Caco-2 (cell line): ENCODE measurements around the gene CEP131. TPM values are rescaled to one million over a fixed set of nuclear protein-coding genes. Genes with fewer than 3 reads are reported as not detected.

Experiments
- BruUV-seq: library from RNA; stranded (reverse); fragments of 400-500 nt; replicated peaks from 2 replicates; lab custom pipeline; 2021; lab: Mats Ljungman, UMichigan
- CTCF ChIA-PET: fragments of 300-600 bp; sonication (Branson Sonifier 250); formaldehyde crosslinking; loops from one replicate; lab custom pipeline; 2022; ENCODE audit warnings: antibody characterized with exemption; lab: Charles Lee
- POLR2A ChIA-PET: fragments of 300-600 bp; sonication (Branson Sonifier 250); formaldehyde crosslinking; loops from one replicate; lab custom pipeline; 2022; ENCODE audit warnings: antibody characterized with exemption; lab: Charles Lee
- DNase-seq, 2 experiments: peaks; one replicate each; pipeline versions ENCODE4 v3.0.0 to v3.0.0-alpha.2; 2020 to 2022
- H3K27me3 ChIP-seq: replicated peaks from 2 replicates; pipeline ENCODE4 v1.6.0; 2011; ENCODE audit warnings: low read length; ENCODE audit not compliant: control insufficient read depth, insufficient read depth
- H3K36me3 ChIP-seq: 2 replicates; pipeline ENCODE4 v1.5.1; 2011; ENCODE audit warnings: low read length; ENCODE audit not compliant: control insufficient read depth, insufficient read depth
- H3K4me1 ChIP-seq: fragments of 250-450 bp; sonication (Bioruptor Pico); 2 replicates; pipeline ENCODE4 v1.5.1; 2020; ENCODE audit warnings: mild to moderate bottlenecking
- H3K4me3 ChIP-seq: 2 replicates; pipeline ENCODE4 v1.5.1; 2011; ENCODE audit warnings: low read depth, mild to moderate bottlenecking, control low read depth, low read length
- H3K9me3 ChIP-seq: fragments of 250-450 bp; sonication (Bioruptor Pico); 2 replicates; pipeline ENCODE4 v1.5.1; 2020; ENCODE audit warnings: mild to moderate bottlenecking, moderate library complexity
- H3K27ac Mint-ChIP-seq: one replicate; pipeline ENCODE4 v1.8.0; 2022; ENCODE audit warnings: mixed read lengths; ENCODE audit not compliant: unreplicated experiment
- H3K27me3 Mint-ChIP-seq: one replicate; pipeline ENCODE4 v1.8.0; 2022; ENCODE audit warnings: mixed read lengths; ENCODE audit not compliant: insufficient read depth, unreplicated experiment
- H3K36me3 Mint-ChIP-seq: one replicate; pipeline ENCODE4 v1.8.0; 2022; ENCODE audit warnings: mild to moderate bottlenecking, mixed read lengths; ENCODE audit not compliant: insufficient read depth, unreplicated experiment
- H3K4me1 Mint-ChIP-seq: one replicate; pipeline ENCODE4 v1.8.0; 2022; ENCODE audit warnings: low read depth, mixed read lengths; ENCODE audit not compliant: unreplicated experiment
- H3K4me3 Mint-ChIP-seq: one replicate; pipeline ENCODE4 v1.8.0; 2022; ENCODE audit warnings: mild to moderate bottlenecking, moderate library complexity, mixed read lengths; ENCODE audit not compliant: unreplicated experiment
- H3K9me3 Mint-ChIP-seq: one replicate; pipeline ENCODE4 v1.8.0; 2022; ENCODE audit warnings: mixed read lengths; ENCODE audit not compliant: unreplicated experiment
- intact Hi-C: fragments of 100-400 bp; cut with micrococcal nuclease; formaldehyde crosslinking; loops from one replicate; pipeline ENCODE4 v1.10.0; 2022; ENCODE audit not compliant: unreplicated experiment
- total RNA-seq: library from RNA; stranded (reverse); gene quantifications from 2 replicates; pipeline ENCODE4 v1.2.3, GENCODE V29; 2022
- TF ChIP-seq, protein P1 (sequence below), 2 experiments: fragments of 200-600 bp in 1 of 2; IDR thresholded peaks; 1 replicate in 1 of 2; 2 replicates in 1 of 2; pipeline versions ENCODE4 v1.5.1 to v1.8.0; 2011 to 2022; ENCODE audit warnings: antibody characterized with exemption in 1 of 2, control low read depth in 1 of 2, inconsistent platforms in 1 of 2, low read depth in 1 of 2, low read length in 1 of 2, mild to moderate bottlenecking in 1 of 2, moderate library complexity in 1 of 2; ENCODE audit not compliant: insufficient read depth in 1 of 2, severe bottlenecking in 1 of 2, unreplicated experiment in 1 of 2

Gene CEP131
- total RNA-seq, 1 experiment from 2014 or later: 28.4 TPM

DNA sequence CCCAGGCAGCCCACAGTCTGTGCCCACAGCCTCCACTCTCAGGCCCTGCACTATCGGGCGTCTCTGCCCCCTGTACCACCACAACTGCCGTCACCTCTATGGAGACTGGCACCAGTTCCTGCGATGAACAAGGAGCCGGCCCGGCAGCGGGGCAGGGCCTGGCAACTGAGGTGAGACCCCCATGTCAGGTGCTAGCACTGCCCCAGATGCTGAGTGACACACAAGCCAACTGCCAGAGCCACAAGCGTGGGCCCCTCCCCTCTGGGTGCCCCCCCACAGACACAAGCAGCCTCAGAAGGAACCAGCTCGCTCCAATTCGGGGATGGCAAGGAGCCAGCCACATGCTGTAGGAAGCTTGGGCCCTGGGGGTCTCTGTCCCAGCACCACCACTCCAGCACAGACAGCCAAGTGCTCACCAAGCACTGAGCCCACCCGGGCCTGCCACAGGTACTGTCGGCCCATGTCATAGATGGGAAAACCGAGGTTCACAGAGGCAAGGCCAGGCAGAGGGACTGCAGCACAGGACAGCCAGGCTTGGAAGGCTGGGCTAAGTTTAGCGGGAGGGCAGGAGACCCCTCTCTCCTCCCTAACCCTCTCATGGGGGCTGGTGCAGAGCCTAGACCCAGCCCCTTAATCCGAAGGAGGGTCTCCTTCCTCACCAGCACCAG is 58.9 kb downstream of the CEP131 start:
- ChIA-PET CTCF (no interaction called here), POLR2A (no interaction called here)
- Histone ChIP-seq H3K4me1 (peaks cover 22% of the 10 kb centered on the region), H3K27me3 (no peaks in the 10 kb centered on the region), H3K9me3 (no peaks in the 10 kb centered on the region), H3K4me3 (no peak overlapping the region), H3K36me3 (no peaks in the 10 kb centered on the region)
- Mint-ChIP-seq H3K4me3 (no peak overlapping the region), H3K4me1 (no peaks in the 10 kb centered on the region), H3K36me3 (peaks cover 8% of the 10 kb centered on the region), H3K27me3 (no peaks in the 10 kb centered on the region), H3K27ac (no peak overlapping the region), H3K9me3 (no peaks in the 10 kb centered on the region)
- intact Hi-C loops: no loop called here
- no TSS peak for BruUV-seq
- DNase-seq: no peak
- TF ChIP-seq, protein P1, sequence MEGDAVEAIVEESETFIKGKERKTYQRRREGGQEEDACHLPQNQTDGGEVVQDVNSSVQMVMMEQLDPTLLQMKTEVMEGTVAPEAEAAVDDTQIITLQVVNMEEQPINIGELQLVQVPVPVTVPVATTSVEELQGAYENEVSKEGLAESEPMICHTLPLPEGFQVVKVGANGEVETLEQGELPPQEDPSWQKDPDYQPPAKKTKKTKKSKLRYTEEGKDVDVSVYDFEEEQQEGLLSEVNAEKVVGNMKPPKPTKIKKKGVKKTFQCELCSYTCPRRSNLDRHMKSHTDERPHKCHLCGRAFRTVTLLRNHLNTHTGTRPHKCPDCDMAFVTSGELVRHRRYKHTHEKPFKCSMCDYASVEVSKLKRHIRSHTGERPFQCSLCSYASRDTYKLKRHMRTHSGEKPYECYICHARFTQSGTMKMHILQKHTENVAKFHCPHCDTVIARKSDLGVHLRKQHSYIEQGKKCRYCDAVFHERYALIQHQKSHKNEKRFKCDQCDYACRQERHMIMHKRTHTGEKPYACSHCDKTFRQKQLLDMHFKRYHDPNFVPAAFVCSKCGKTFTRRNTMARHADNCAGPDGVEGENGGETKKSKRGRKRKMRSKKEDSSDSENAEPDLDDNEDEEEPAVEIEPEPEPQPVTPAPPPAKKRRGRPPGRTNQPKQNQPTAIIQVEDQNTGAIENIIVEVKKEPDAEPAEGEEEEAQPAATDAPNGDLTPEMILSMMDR (IDR thresholded peaks at IDR 0.05; ENCODE audit: insufficient read depth in 1 of 2, low read depth in 1 of 2, low read length in 1 of 2, severe bottlenecking in 1 of 2, unreplicated experiment in 1 of 2): no peak

DNA sequence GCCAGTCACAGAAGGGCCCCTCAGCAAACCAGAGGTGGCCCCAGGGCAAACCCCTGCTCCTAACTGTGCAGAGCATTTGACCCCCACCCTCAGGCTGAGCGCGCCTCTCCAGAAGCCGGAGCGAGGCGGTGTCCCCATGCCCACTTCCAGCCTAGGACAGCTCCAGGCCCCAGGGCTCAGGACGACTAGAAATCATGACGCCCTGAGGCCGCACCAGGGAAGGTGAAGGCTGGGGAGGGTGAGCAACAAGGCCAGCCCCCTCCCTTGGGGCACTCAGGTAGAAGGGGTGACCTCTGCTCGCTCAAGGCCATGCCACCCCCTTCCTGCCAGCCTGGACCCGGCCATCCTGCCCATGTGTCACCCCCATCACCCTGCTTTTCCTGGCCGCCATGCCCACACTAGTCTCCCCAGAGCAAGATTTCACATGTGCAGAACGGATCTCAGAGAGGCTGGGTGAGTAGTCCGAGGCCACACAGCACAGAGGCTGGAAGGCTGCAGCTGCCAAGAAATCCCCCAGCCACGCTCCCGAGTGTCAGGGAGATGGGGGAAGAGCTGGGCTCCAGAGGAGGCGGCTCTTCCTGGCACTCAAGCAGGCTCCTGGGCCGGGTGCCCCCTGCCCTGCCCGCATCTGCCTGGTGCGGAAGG is 59.6 kb downstream of the CEP131 start:
- Histone ChIP-seq H3K36me3 (no peaks in the 10 kb centered on the region), H3K4me3 (no peak overlapping the region), H3K27me3 (no peaks in the 10 kb centered on the region), H3K4me1 (peaks cover 22% of the 10 kb centered on the region), H3K9me3 (no peaks in the 10 kb centered on the region)
- DNase-seq: no peak
- Mint-ChIP-seq H3K27me3 (no peaks in the 10 kb centered on the region), H3K27ac (no peak overlapping the region), H3K36me3 (peaks cover 8% of the 10 kb centered on the region), H3K4me3 (no peak overlapping the region), H3K9me3 (no peaks in the 10 kb centered on the region), H3K4me1 (no peaks in the 10 kb centered on the region)
- POLR2A ChIA-PET: no interaction called here
- BruUV-seq: no TSS peak
- TF ChIP-seq, protein P1 (IDR thresholded peaks at IDR 0.05; ENCODE audit: insufficient read depth in 1 of 2, low read depth in 1 of 2, low read length in 1 of 2, severe bottlenecking in 1 of 2, unreplicated experiment in 1 of 2): no peak
- intact Hi-C loops: no loop called here
- CTCF ChIA-PET: interaction anchor here (0.6 kb wide), 1 partner anchor 1643 kb away, joined by 3 read pairs; no protein-coding TSS in a partner anchor

DNA sequence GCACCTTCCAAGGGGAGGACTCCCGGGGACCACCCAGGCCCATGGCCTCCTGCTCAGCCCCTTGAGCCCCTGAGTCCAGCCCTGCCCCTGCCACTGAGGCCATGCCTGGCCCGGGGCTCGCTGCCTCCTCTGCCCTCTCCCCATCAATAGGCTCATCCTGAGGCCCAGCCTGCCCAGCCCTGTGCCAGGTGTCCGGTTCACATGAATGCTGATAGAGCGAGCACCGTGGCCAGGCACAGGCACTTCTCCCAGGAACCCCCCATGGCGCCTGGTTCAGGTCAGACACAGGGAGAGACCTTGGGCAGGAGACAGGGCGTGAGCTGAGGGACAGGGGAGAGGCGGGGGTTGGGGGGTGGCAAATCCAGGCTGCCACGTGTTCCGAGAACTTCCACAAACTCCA is 60.3 kb downstream of the CEP131 start:
- intact Hi-C loops: no loop called here
- Histone ChIP-seq H3K4me1 (peaks cover 22% of the 10 kb centered on the region), H3K27me3 (no peaks in the 10 kb centered on the region), H3K4me3 (no peak overlapping the region), H3K36me3 (no peaks in the 10 kb centered on the region), H3K9me3 (no peaks in the 10 kb centered on the region)
- Mint-ChIP-seq H3K27ac (no peak overlapping the region), H3K9me3 (no peaks in the 10 kb centered on the region), H3K36me3 (peaks cover 7% of the 10 kb centered on the region), H3K4me3 (no peak overlapping the region), H3K27me3 (no peaks in the 10 kb centered on the region), H3K4me1 (no peaks in the 10 kb centered on the region)
- ChIA-PET CTCF (interaction anchor here (0.6 kb wide), 1 partner anchor 1642 kb away, joined by 3 read pairs; no protein-coding TSS in a partner anchor), POLR2A (no interaction called here)
- TF ChIP-seq, protein P1 (IDR thresholded peaks at IDR 0.05; ENCODE audit: insufficient read depth in 1 of 2, low read depth in 1 of 2, low read length in 1 of 2, severe bottlenecking in 1 of 2, unreplicated experiment in 1 of 2): no peak
- no TSS peak for BruUV-seq
- no peak for DNase-seq
